Inflammatory macrophage treated with lipopolysaccharide for 1 hour (primary cell): ENCODE measurements around the gene FUS.
A peak's percentile ranks its signal among the peaks of the same experiment; 100 is the strongest.
"Not testable (repeated sequence)": the region's sequence is repeated elsewhere in the genome, so short reads cannot be mapped to it uniquely, and the experiment has no call there.

Experiments
- DNase-seq, 2 donors: peaks; one replicate each; pipeline ENCODE4 v3.0.0-alpha.2; 2020 to 2022

FUS gene

DNA sequence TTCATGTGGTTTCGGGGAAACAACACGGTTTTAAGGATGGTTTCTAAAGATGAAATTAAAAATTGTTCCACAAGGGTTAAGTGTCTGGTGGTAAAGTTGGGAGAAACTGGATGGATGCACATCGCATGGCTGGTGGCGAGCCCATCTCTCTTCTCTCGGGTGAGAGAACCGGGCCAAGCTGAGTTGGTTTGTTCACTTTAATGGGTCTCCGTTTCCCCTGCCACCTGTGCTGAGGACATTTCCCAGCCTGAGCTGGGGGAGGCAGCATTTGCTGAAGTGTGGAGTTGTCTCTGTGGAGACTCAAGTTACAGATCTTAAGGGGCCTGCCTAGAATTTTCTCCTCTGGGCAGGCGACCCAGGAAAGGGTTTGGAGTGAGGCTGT is 7.9 kb downstream of the FUS start:
- no peak for DNase-seq

DNA sequence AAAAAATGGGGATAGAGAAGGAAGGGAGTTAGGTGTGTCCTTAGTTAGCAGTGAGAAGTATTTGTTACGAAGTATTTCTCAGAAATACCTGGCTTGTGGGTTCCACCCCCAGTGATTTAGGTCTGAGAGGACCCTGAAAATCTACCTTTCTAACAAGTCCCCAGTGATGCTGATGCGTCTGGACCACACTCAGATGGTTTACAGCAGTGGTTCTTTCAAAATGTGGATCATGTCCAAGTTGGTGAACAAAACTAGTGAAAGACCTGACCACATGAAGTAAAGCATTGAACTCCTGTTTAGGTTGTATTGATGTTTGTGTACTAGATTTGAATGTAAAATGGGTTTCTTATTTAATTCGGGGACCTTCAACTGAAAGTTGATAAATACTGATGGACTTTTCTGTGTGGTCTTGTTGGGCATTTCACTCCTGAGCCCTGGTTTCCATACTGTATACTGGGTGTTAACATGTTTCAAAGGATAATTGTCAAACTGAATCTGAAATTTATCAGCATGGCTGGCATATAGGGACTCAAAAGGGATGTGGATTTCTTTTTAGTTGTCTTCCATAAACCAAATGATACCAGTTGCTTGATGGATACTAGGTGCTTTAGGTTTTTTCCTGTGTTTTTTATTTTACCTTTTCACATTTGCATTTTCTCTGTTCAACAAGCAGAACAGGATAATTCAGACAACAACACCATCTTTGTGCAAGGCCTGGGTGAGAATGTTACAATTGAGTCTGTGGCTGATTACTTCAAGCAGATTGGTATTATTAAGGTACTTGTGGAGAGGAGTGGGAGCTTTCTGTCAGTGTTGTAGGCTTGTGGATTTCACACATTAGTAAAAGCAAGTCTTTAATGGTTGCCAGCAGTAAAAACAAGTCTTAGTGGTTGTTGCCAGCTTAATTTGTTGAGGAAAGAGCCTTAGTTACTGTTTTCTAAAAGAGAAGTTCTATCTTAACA is 8.8 kb downstream of the FUS start:
- no peak for DNase-seq

DNA sequence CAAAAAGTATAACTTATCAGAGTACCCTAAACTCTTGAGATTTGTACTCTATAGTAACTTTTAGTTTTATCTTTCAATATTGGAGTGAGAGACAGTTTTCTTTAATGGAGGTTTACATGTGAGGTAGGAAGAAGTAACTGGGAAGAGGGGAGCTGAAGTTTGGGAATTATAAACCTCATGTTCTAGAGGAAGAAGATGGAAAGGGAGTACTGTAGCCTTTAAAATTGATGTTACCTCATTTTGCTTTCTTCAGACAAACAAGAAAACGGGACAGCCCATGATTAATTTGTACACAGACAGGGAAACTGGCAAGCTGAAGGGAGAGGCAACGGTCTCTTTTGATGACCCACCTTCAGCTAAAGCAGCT is 9.5 kb downstream of the FUS start:
- no peak for DNase-seq

DNA sequence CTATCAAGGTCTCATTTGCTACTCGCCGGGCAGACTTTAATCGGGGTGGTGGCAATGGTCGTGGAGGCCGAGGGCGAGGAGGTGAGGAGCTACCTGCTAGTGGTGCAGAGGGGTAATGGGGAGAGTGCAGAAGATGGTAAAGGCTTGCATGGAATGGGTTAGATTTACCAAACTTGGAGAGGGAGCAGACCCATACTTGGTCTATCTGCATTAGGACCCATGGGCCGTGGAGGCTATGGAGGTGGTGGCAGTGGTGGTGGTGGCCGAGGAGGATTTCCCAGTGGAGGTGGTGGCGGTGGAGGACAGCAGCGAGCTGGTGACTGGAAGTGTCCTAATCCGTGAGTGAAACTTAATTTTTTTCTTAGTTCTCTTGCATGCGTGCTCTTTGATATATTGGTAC is 10.1 kb downstream of the FUS start:
- no peak for DNase-seq

DNA sequence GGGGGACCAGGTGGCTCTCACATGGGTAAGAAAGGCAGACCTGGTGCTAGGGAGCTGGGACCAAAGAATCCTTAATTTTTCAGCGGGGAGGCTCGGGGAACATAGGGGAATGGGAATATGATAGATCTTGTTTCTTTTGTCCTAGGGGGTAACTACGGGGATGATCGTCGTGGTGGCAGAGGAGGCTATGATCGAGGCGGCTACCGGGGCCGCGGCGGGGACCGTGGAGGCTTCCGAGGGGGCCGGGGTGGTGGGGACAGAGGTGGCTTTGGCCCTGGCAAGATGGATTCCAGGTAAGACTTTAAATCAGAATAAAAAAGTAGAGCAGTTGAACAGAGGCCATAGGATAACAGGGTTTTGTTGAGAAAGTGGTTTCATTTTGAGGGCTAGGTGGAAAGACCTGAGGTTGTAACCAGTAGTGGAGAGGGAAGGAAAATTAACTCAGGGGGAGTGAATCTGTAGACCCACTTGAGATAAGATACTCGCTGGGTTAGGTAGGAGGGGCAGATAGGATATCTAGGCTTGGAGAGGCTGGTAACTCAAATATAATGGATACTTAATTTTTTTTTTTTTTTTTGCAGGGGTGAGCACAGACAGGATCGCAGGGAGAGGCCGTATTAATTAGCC is 11.0 kb downstream of the FUS start:
- no peak for DNase-seq

DNA sequence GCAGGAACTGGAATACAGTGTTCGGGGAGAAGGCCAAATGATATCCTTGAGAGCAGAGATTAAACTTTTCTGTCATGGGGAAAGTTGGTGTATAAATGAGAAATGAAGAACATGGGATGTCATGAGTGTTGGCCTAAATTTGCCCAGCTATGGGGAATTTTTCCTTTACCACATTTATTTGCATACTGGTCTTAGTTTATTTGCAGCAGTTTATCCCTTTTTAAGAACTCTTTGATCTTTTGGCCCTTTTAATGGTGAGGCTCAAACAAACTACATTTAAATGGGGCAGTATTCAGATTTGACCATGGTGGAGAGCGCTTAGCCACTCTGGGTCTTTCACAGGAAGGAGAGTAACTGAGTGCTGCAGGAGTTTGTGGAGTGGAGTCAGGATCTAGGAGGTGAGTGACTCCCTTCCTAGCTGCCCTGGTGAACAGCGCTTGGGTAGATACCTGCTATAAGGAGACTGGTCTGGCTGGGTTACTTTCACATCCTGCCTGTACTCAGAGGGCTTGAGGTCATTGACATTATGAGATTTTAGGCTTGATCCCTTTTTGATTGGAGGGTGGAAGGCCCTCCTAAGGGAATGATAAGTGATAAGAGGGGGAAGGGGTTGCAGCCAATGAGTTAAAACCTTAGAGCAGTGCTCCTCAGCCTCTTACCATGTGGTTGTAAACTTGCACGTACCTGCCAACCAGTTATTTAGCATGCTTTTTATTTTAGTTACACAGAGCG is 11.9 kb downstream of the FUS start:
- no peak for DNase-seq

DNA sequence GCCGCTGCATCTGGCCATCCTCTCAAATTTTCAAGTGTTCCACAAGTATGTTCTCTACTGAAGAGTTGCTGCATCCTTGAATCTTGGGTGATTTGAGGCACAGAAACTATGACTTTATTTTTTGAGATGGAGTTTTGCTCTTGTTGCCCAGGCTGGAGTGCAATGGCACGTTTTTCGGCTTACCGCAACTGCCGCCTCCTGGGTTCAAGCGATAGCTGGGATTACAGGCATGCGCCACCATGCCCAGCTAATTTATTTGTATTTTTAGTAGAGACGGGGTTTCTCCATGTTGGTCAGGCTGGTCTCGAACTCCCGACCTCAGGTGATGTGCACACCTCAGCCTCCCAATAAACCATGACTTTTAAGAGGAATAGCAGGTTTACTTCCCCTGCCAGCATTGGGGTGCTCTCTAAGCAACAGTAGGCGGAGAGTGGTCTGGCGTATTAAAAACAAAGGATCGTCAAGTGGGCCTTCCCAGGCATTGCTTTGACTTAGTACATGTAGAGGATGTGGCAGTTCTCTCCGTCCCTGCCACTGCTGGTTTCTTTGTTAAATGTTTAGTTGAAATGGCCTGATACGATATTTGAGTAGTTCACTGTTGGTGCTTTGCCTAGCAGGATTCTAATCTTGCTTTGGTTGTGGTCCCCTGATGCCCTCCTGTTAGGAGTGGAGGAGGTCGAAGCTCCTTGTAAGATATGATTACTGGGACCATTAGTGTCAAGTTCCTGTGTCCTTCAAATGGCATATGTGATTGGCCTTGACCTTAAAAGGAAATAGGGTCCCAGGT is 13.1 kb downstream of the FUS start:
- no peak for DNase-seq

DNA sequence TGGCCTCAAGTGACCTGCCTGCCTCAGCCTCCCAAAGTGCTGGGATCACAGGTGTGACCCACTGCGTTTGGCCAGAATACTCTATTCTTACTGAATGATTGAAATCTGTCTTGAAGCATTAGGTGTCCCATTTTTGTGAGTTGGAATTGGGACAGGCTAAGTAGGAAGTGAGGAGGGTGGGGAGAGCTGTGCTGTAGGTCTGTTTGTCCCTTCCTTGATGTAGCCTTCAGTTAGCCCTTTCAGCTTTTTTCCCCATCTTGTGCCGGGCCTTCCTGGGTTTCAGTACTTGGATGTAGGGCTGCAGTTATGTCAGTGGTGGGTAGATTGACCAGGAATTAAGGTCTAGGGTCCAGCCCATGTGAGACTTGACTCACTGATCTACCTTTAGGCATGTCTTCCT is 13.9 kb downstream of the FUS start:
- DNase-seq: no peak

DNA sequence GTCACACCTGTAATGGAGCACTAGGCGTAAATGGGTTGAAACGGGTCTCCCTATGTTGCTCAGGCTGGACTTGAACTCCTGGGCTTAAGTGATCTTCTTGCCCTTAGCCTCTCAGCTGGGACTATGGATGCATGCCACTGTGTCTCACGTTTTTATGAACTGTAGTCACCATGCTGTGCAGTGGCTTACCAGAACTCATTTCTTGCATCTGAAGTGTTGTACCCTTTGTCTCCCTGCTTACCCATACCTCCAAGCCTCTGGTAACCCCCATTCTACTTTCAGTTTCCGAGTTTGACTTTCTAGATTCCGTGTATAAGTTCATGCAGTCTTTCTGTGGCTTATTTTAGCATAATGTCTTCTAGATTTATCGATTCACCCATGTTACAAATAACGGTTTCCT is 15.0 kb downstream of the FUS start:
- no peak for DNase-seq

DNA sequence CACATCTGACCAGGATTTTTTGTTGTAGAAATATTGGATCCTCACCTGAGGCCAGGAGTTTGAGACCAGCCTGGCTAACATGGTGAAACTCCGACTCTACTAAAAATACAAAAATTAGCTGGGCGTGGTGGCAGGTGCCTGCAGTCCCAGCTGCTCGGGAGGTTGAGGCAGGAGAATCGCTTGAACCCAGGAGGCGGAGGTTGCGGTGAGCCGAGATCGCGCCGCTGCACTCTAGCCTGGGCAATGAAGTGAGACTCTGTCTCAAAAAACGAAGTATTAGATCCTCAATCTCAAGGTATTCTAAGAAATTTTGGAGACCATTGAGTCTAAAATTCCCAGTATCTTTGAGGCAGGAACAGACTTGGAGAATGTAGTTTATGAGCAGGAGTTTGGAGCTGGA is 15.9 kb downstream of the FUS start:
- DNase-seq: not testable (repeated sequence)

DNA sequence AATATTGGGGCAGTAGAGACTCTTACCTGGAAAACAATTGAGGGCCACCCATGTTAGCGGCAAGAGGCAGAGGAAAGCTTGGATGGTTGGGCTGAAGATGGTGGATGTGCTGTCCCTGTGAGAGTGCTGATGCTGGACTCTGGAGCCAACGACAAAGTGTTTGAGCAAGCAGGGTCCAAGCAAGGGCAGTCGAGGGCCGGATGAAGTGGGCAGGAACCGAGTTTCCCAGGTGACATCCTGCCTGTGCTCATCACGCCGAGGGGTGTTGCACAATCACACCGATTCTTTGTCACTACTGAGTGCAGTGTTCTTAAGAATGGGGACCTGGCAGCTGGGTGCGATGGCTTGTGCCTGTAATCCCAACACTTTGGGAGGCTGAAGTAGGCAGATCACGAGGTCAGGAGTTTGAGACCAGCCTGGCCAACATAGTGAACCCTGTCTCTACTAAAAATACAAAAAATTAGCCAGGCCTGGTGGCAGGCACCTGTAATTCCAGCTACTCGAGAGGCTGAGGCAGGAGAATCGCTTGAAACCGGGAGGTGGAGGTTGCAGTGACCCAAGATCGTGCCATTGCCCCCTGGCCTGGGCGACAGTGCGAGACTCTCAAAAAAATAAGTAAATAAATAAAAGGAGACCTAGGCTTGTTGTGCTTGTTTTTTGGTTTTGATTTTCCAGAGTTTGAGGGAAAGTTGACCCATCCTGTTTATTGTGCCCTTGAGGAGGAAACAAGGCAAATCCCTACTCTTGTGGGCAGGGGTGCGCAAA is 16.6 kb downstream of the FUS start:
- DNase-seq: no peak

DNA sequence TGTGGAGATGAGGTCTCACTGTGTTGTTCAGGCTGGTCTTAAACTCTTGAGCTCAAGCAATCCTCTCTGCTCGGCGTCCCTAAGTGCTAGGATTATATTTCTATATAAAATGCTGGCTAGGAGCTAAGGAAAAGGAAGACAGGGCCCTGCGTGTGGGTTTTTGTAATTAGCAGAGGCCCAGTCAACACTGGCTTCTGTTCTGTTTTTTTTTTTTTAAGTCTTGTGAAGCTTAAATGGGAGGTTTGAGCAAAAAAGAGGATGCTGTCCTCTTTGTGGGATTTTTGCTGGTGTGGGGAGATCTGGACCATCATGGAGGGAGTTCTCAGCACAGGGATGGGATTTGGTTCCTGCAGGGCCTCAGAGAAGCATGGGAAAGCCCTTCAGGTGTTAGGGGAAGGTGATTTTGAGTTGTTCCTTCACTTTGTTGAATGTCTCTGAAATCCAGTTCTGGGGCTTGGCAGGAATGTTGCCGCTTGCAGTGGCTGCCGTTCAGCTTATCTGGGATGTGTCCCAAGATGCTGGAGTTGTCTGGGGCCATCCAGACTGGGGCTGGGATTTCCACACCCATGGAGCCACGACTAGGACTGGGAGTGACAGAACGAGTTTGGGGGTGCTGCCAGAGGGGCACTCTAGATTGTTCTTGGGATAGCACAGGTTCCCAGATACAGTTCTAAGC is 18.4 kb downstream of the FUS start:
- peak in 1 of 2 donors; percentile 28 for DNase-seq

DNA sequence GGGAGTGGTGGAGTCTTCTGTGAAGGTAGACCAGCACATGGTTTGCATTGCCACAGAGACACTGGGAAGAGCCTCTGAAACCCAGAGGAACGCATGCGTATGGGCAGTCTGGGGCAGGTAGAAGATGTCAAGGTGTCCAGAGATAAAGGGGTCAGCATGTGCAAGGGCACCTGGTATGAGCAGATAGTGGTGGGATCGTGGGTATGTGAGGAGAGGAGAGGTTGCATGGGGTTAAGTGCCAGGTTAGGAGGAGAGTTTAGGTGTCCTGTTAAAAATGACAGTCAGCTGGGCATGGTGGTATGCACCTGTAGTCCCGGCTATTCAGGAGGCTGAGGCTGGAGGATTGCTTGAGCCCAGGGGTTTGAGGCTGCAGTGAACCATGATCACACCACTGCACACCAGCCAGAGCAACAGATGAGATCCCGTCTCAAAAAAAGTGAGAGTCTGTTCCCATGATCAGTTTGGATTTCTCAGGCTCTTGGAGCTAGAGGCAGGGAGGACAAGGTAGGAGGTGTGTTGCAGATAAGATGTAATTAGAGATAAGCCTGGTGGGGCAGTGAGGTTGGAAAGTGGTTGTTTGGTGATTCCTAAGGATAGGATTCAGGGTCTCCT is 19.6 kb downstream of the FUS start:
- DNase-seq: no peak

DNA sequence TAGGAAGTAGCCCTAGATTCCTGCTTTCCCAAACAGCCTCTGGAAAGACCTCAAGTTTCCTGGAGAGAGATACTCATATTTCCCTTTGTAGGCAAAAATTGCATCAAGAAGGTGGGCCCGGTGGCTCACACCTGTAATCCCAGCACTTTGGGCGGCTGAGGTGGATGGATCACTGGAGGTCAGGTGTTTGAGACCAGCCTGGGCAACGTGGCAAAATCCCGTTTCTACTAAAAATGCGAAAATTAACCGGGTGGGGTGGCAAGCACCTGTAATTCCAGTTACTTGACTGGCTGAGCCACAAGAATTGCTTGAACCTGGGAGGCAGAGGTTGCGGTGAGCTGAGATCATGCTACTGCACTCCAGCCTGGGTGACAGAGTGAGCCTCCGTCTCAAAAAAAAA is 20.2 kb downstream of the FUS start:
- DNase-seq: not testable (repeated sequence)

DNA sequence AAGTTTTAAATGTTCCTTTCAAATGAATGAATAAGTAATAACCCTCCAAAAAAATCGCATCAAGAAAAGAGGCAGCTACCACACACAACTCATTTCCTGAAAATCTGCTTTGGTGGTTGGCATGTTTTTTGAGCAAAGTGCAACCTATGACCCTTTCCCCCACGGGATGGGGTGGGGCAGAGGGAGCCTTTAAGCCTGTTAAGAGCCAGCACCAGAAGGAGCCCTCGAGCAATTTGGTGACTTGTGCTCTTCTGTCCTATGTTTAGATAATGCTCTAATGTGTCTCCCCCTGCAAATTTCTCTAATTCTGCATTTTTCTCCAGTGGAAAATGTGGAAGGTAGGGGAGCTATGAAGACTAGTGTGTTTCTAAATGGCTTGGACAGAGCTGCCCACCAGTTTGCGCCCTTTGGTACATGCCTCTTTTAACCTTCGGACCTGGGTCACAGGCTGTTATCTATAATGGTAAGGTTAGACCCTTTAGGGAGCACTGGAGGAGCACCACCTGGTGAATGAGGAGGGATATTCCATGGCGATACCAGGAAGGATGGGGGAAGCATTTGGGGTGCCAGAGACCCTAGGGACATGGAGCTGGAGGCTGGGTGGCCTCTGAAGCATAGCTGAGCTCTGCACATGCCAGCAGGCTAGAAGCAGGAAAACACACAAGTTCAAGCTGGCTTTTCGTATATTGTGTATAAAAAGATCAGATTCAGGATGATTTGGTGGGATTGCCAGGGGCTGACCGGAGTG is 21.1 kb downstream of the FUS start:
- DNase-seq: peak; percentile 48

DNA sequence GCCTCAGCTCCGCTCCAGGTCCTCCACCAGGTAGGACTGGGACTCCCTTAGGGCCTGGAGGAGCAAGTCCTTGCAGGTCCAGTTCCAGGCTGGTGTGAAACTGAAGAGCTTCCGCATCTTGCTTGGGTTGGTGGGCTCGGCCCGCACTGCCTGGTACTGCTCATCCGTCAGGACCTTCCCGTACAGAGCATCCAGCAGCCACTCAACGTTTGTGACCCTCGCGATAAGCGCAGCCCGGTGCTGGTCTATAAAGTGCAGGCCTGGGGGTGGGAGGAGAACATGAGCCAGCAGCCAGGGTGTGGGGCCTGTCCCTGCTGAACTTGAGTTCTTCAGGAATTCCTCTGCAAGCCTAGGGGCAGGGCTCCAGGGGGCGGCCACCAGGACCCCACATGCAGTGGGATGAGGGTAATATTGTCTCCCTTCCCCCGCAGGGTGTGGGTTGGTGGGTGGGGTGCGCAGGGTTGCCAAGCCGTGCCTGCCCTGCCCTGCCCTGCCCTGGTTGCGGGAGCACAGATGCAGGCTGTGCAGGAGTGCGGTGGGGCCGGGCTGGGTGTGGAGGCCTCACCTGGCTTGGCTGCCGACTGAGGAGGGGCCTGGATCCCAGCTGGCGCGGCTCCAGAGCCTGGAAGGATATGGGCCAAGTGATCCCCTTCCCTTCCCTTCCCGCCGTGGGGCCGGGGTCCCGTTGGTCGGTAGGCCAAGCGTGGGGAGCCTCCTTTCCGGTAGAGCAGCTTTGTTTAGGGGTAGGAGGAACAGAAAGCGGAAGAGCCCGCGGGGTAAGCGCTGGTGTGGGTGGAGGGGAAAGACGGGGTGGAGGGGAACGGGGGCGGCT is 21.9 kb downstream of the FUS start:
- peak; percentile 56 to 62 for DNase-seq

DNA sequence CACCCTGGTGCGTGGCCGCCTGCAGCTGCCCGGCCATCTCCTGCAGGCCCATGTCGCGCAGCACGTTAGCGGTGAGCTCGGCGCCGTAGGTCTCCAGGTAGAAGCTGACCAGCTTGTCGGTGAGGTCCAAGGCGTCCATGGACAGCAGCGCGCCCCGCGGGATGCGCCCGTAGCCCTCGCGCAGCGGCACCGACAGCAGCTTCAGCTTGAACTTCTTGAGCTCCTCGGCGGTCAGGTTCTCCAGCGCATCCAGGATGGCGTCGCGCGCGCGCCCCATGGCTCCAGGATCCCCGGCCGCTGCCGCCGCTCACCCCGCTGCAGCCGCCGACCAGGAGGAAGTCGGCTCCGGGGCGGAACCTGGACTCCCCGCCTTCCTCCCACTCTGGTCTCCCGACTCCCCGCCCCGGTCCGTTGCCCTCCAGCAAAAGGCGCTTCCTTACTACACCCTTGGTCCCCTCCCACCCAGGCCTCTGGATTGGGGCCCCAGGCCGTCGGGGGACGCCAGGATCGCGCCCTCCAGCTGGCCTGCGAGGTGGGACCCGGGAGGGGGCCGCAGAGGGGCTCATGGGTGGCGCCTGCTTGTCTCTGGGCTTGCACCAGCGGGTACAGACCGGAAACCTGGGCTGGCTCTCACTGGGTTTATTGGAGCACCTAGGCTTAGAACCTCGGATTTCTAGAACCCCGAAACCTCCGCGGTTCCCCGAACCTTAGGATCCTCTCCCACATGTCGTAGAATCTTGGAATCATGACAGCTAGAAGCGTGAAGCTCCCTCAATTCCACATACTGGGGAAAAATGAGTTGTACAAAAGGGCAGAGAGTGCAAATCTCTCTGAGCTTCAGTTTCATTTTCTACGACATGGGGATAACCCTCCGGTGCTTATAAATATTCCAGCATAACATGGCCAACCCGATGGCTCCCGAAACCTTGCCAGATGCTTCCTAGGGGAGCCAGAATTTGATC is 22.8 kb downstream of the FUS start, which contains the start of gene PYCARD:
Gene PYCARD (minus strand): TSS at position 347 of the 962 bp plus-strand sequence. CDS start 70 bp downstream, at position 277.
- DNase-seq: peak; percentile 69 to 72
